Left lung (tissue), 10 donors: ENCODE data around the gene KIF22. TPM values are rescaled to one million over a fixed set of nuclear protein-coding genes. Genes with fewer than 3 reads are reported as not detected.
"Not testable (repeated sequence)": the region's sequence is repeated elsewhere in the genome, so short reads cannot be mapped to it uniquely, and the experiment has no call there.

ENCODE experiments used
- ATAC-seq: fragments of 200-7000 bp; cut with Tn5 transposase; one replicate; pipeline ENCODE4 v1.9.1; 2020; ENCODE audit warnings: moderate library complexity
- DNase-seq, 4 donors: peaks; one replicate each; pipeline ENCODE4 v3.0.0-alpha.2; 2013 to 2020
- H3K27ac ChIP-seq, 2 donors: fragments of 200-600 bp; sonication (generic) in 1 of 2; one replicate each; pipeline versions ENCODE4 v1.5.0 to v1.8.0; 2020 to 2021
- H3K27me3 ChIP-seq, 2 donors: fragments of 200-600 bp; sonication (generic) in 1 of 2; one replicate each; pipeline versions ENCODE4 v1.5.0 to v1.8.0; 2020 to 2021
- H3K36me3 ChIP-seq, 2 donors: fragments of 200-600 bp; sonication (generic) in 1 of 2; one replicate each; pipeline versions ENCODE4 v1.5.0 to v1.8.0; 2020 to 2021
- H3K4me1 ChIP-seq, 2 donors: fragments of 200-600 bp; one replicate each; pipeline ENCODE4 v1.8.0; 2021
- H3K4me3 ChIP-seq, 2 donors: fragments of 200-600 bp; sonication (generic) in 1 of 2; one replicate each; pipeline versions ENCODE4 v1.5.0 to v1.8.0; 2020 to 2021; ENCODE audit warnings: mild to moderate bottlenecking in 1 of 2
- H3K9me3 ChIP-seq, 2 donors: fragments of 200-600 bp; sonication (generic) in 1 of 2; one replicate each; pipeline versions ENCODE4 v1.5.0 to v1.8.0; 2020 to 2021
- CTCF ChIP-seq, 2 donors: fragments of 200-600 bp; sonication (generic) in 1 of 2; IDR thresholded peaks; one replicate each; pipeline versions ENCODE4 v1.5.0 to v1.8.0; 2021; ENCODE audit warnings: antibody characterized with exemption in 2 of 2
- intact Hi-C, 2 donors: fragments of 100-400 bp; cut with DNase I; formaldehyde crosslinking; loops; one replicate each; pipeline versions ENCODE4 v1.11.2 to v1.14.2; 2022
- polyA plus RNA-seq, 6 donors: library from polyadenylated mRNA; unstranded; fragments of 120-200 nt; gene quantifications; one replicate each; pipeline ENCODE4 v1.2.1, GENCODE V29; 2013; ENCODE audit not compliant: insufficient read length in 6 of 6
- total RNA-seq, 2 donors: library from RNA; stranded (reverse); fragmentation: NEBNext Ultra II Directional; extraction: Animal tissue kit (Norgen Biotek cat#: 25700); gene quantifications; one replicate each; pipeline ENCODE4 v1.2.1, GENCODE V29; 2021
- donor health status: DM: no; HTN: yes; CAD: no.
- donor health status: DM: no; HTN: no; CAD: no.

KIF22 gene
- total and polyA plus RNA-seq, 8 donors, result 24.8 to 92.2 (median 57.2) TPM

- Histone ChIP-seq H3K4me3 (no peak overlapping the region), H3K27ac (peak overlapping the region; percentile 75 to 89), H3K4me1 (peaks cover 51 to 93% of the 10 kb centered on the region in 2 donors), H3K36me3 (peaks cover 0 to 15% of the 10 kb centered on the region in 2 donors), H3K27me3 (no peaks in the 10 kb centered on the region), H3K9me3 (no peaks in the 10 kb centered on the region)
- DNase-seq (no peak), ATAC-seq (peak; percentile 8)
- intact Hi-C loops, result no loop called here
- TF ChIP-seq CTCF (IDR thresholded peaks at IDR 0.05), result no peak
Observed at GRCh38 chr16:29825145-29826044, 34.8 kb downstream of the KIF22 start.

DNA sequence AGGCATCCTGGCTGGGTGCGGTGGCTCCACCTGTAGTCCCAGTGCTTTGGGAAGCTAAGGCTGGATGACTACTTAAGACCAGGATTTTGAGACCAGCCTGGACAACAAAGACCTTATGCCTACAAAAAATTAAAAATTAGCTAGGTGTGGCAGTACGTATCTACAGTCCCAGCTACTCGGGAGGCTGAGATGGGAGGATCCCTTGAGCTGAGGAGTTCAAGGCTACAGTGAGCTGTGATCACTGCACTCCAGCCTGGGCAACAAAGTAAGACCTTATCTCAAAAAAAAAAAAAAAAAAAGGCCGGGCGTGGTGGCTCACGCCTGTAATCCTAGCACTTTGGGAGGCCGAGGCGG lies 35.8 kb downstream of the KIF22 start:
- intact Hi-C loops, result no loop called here
- ATAC-seq, result no peak
- H3K9me3 ChIP-seq, result no peaks in the 10 kb centered on the region
- DNase-seq, result no peak
- H3K27ac ChIP-seq, result peak overlapping the region; percentile 75 to 89
- H3K4me1 ChIP-seq, result peaks cover 48 to 89% of the 10 kb centered on the region in 2 donors
- TF ChIP-seq CTCF (IDR thresholded peaks at IDR 0.05), result no peak
- peaks cover 0 to 24% of the 10 kb centered on the region in 2 donors for H3K36me3 ChIP-seq
- H3K27me3 ChIP-seq, result no peaks in the 10 kb centered on the region
- no peak overlapping the region for H3K4me3 ChIP-seq

GRCh38 chr16:29830774-29831173 lies 40.2 kb downstream of the KIF22 start:
- no peaks in the 10 kb centered on the region for H3K27me3 ChIP-seq
- peaks cover 5 to 44% of the 10 kb centered on the region in 2 donors for H3K4me1 ChIP-seq
- intact Hi-C loops, result no loop called here
- DNase-seq, result no peak
- no peak for ATAC-seq
- H3K27ac ChIP-seq, result no peak overlapping the region
- TF ChIP-seq CTCF (IDR thresholded peaks at IDR 0.05), result no peak
- H3K4me3 ChIP-seq, result no peak overlapping the region
- H3K9me3 ChIP-seq, result no peaks in the 10 kb centered on the region
- H3K36me3 ChIP-seq, result peaks cover 0 to 69% of the 10 kb centered on the region in 2 donors

GRCh38 chr16:29831490-29831889 lies 40.9 kb downstream of the KIF22 start:
- Histone ChIP-seq H3K27ac (no peak overlapping the region), H3K27me3 (no peaks in the 10 kb centered on the region), H3K4me3 (no peak overlapping the region), H3K4me1 (peaks cover 0 to 37% of the 10 kb centered on the region in 2 donors), H3K9me3 (no peaks in the 10 kb centered on the region), H3K36me3 (peaks cover 0 to 76% of the 10 kb centered on the region in 2 donors)
- no peak for TF ChIP-seq CTCF (IDR thresholded peaks at IDR 0.05)
- ATAC-seq, result no peak
- DNase-seq, result no peak
- intact Hi-C loops, result no loop called here

GRCh38 chr16:29833219-29833618 lies 42.7 kb downstream of the KIF22 start:
- DNase-seq, H3K27ac ChIP-seq, H3K4me3 ChIP-seq, H3K27me3 ChIP-seq, ATAC-seq, H3K9me3 ChIP-seq, intact Hi-C loops: not testable (repeated sequence)
- H3K36me3 ChIP-seq, result peaks cover 0 to 93% of the 10 kb centered on the region in 2 donors
- peaks cover 0 to 20% of the 10 kb centered on the region in 2 donors for H3K4me1 ChIP-seq
